ENCODE data around the gene PCDH9.

Gene PCDH9

DNA sequence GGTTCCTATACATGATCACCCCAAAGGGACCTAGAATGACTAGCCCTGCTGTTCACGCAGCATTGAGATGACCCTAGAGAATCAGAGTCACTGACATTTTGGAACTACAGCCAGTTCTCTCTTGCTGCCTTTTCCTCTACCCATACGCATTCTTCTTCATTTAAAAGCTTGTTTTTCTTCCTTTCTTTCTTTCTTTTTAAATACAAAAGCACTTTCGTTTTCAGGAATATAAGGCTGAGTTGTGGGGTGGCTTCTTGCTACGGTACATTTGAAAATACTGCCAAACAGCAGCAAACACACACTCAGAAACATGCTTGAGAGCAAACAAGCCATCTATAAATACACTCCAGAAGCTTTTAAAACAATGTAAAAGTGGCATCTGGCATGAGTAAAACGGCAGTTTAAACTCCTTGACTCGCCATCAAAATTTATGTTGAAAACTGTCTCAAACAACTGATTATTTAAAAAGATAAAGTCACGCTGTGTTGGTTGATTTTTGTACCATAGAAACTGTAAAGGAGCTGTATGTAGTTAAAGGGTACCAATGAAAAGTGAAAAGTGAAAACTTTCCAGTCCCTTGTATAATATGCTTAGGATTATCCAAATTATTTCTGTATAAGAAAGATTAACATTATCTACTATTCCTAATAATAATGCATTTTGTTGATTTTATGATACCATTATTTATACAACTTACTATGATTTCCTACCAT lies 95.6 kb downstream of the PCDH9 start:
- TF ChIP-seq, protein P1, sequence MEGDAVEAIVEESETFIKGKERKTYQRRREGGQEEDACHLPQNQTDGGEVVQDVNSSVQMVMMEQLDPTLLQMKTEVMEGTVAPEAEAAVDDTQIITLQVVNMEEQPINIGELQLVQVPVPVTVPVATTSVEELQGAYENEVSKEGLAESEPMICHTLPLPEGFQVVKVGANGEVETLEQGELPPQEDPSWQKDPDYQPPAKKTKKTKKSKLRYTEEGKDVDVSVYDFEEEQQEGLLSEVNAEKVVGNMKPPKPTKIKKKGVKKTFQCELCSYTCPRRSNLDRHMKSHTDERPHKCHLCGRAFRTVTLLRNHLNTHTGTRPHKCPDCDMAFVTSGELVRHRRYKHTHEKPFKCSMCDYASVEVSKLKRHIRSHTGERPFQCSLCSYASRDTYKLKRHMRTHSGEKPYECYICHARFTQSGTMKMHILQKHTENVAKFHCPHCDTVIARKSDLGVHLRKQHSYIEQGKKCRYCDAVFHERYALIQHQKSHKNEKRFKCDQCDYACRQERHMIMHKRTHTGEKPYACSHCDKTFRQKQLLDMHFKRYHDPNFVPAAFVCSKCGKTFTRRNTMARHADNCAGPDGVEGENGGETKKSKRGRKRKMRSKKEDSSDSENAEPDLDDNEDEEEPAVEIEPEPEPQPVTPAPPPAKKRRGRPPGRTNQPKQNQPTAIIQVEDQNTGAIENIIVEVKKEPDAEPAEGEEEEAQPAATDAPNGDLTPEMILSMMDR (IDR thresholded peaks at IDR 0.05), result no peak
- Histone ChIP-seq H3K27me3 (no peaks in the 10 kb centered on the region), H3K4me3 (ENCODE audit: low read depth in 1 of 2, low read length in 1 of 2) (no peak overlapping the region), H3K4me1 (ENCODE audit: control insufficient read depth in 1 of 2, insufficient read depth in 1 of 2, low read depth in 1 of 2, low read length in 1 of 2) (no peaks in the 10 kb centered on the region), H3K9me3 (no peaks in the 10 kb centered on the region), H3K36me3 (no peaks in the 10 kb centered on the region), H3K27ac (no peak overlapping the region)

DNA sequence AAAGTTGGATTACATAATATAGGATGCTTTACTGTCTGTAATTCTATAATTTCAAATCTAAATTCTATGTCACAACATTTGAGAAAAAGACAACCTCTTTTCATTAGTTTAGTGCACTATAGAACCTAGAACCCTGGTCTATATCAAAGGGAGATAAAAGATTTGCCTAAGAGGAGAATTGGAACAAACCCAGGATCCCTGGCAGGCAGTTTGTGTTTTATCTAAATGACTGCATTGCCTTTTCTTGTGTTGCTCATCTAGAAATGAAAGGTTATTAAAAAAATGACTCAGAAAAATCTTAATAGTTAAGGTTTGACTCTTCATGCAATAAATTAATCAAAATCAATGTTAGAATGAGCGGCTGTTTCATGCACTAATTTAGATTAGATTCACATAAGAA lies 96.7 kb downstream of the PCDH9 start:
- no peaks in the 10 kb centered on the region for H3K4me1 ChIP-seq (ENCODE audit: control insufficient read depth in 1 of 2, insufficient read depth in 1 of 2, low read depth in 1 of 2, low read length in 1 of 2)
- no peak overlapping the region for H3K4me3 ChIP-seq (ENCODE audit: low read depth in 1 of 2, low read length in 1 of 2)
- H3K27ac ChIP-seq, result no peak overlapping the region
- H3K9me3 ChIP-seq, result no peaks in the 10 kb centered on the region
- no peaks in the 10 kb centered on the region for H3K27me3 ChIP-seq
- TF ChIP-seq, protein P1 (IDR thresholded peaks at IDR 0.05), result no peak
- H3K36me3 ChIP-seq, result no peaks in the 10 kb centered on the region

DNA sequence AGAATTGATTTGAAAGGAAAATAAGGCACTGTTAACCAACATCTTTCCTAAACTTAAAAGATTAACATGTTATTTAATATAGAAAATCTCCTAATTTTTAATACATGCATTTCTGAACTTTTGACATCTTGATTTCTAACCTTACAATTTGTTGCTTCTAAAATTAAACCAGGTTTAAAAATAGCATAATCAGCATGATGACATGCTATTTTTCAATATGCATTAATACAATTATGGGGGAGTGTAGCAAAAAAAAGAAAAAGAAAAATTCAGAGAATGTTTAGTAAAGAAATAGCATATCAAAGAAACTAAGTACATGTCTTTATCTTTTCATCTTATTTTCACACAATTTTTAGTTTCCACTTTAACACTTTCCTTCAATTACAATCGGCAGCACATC lies 98.7 kb downstream of the PCDH9 start:
- Histone ChIP-seq H3K9me3 (no peaks in the 10 kb centered on the region), H3K36me3 (no peaks in the 10 kb centered on the region), H3K4me3 (ENCODE audit: low read depth in 1 of 2, low read length in 1 of 2) (no peak overlapping the region), H3K27me3 (no peaks in the 10 kb centered on the region), H3K4me1 (ENCODE audit: control insufficient read depth in 1 of 2, insufficient read depth in 1 of 2, low read depth in 1 of 2, low read length in 1 of 2) (no peaks in the 10 kb centered on the region), H3K27ac (no peak overlapping the region)
- TF ChIP-seq, protein P1 (IDR thresholded peaks at IDR 0.05), result no peak

DNA sequence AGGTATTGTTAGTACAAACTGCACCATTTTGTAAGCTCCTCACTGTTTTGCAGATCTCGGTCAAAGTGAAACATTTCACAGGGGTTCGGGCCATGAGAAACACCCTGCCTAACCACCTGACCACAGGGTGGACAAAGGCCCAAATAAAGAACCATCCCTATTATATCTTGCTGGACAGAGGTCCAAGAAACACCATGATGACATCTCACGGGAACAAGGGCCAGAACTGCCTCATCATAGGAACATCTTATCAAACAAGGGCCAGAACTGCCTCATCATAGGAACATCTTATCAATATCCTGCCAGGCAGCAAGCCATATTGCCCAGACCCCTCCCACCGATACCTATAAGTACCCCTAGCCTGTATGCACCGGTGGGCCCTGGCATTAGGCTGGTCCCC lies 99.7 kb downstream of the PCDH9 start:
- TF ChIP-seq, protein P1 (IDR thresholded peaks at IDR 0.05), result no peak
- Histone ChIP-seq H3K27me3 (no peaks in the 10 kb centered on the region), H3K27ac (no peak overlapping the region), H3K4me3 (ENCODE audit: low read depth in 1 of 2, low read length in 1 of 2) (no peak overlapping the region), H3K4me1 (ENCODE audit: control insufficient read depth in 1 of 2, insufficient read depth in 1 of 2, low read depth in 1 of 2, low read length in 1 of 2) (no peaks in the 10 kb centered on the region), H3K36me3 (no peaks in the 10 kb centered on the region), H3K9me3 (no peaks in the 10 kb centered on the region)

DNA sequence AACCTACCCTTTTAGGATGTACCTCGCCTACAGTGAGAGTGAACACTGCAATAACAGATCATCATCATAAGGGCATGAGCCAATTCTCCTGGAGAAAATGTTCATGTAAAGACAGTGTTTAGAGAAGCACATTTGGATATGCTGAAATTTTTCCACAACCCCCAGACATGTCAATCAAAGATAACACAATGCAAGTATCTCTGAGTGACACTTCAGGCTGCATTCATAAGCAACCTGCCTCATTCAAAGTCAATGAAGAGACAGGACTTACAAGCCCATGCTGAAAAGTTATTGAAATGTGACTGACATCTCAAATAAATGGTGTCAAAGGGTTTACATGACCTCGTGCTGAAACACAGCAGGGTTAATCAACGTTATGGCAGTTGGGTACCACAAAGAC lies 102.0 kb downstream of the PCDH9 start:
- no peaks in the 10 kb centered on the region for H3K4me1 ChIP-seq (ENCODE audit: control insufficient read depth in 1 of 2, insufficient read depth in 1 of 2, low read depth in 1 of 2, low read length in 1 of 2)
- H3K36me3 ChIP-seq, result no peaks in the 10 kb centered on the region
- TF ChIP-seq, protein P1 (IDR thresholded peaks at IDR 0.05), result no peak
- no peaks in the 10 kb centered on the region for H3K27me3 ChIP-seq
- H3K4me3 ChIP-seq (ENCODE audit: low read depth in 1 of 2, low read length in 1 of 2), result no peak overlapping the region
- H3K9me3 ChIP-seq, result no peaks in the 10 kb centered on the region
- H3K27ac ChIP-seq, result no peak overlapping the region
